ENCODE results near the gene TAF8. TPM values are rescaled to one million over a fixed set of nuclear protein-coding genes. Genes with fewer than 3 reads are reported as not detected.

The TAF8 gene
- polyA plus RNA-seq, 6 donors from 2014 or later, result 10.3 to 25.6 (median 18.6) TPM

GRCh38 chr6:42118162-42119001 lies 68.1 kb downstream of the TAF8 start:
- Mint-ChIP-seq H3K9me3 (peaks cover 0 to 2% (median 0%) of the 10 kb centered on the region in 7 donors), H3K27ac (no peak overlapping the region), H3K4me3 (no peak overlapping the region), H3K36me3 (no peaks in the 10 kb centered on the region), H3K27me3 (peaks cover 8 to 16% (median 15%) of the 10 kb centered on the region in 3 donors), H3K4me1 (no peaks in the 10 kb centered on the region)
- DNase-seq (no peak), ATAC-seq (ENCODE audit: low read depth in 2 of 2) (no peak)

GRCh38 chr6:42120895-42121865 lies 70.9 kb downstream of the TAF8 start:
- no peak for ATAC-seq (ENCODE audit: low read depth in 2 of 2)

GRCh38 chr6:42123379-42124103 lies 73.2 kb downstream of the TAF8 start:
- DNase-seq, result no peak
- Mint-ChIP-seq H3K4me3 (no peak overlapping the region), H3K27ac (no peak overlapping the region), H3K36me3 (no peaks in the 10 kb centered on the region), H3K4me1 (no peaks in the 10 kb centered on the region), H3K27me3 (peaks cover 0 to 6% (median 0%) of the 10 kb centered on the region in 3 donors), H3K9me3 (no peaks in the 10 kb centered on the region)
- no peak for ATAC-seq (ENCODE audit: low read depth in 2 of 2)

More at GRCh38 chr6:42120895-42121865, 70.9 kb downstream of the TAF8 start:
- DNase-seq, result no peak
- Mint-ChIP-seq H3K36me3 (no peaks in the 10 kb centered on the region), H3K27ac (no peak overlapping the region), H3K4me1 (no peaks in the 10 kb centered on the region), H3K27me3 (peaks cover 3 to 14% (median 12%) of the 10 kb centered on the region in 3 donors), H3K9me3 (peaks cover 0 to 2% (median 0%) of the 10 kb centered on the region in 7 donors), H3K4me3 (no peak overlapping the region)

DNA sequence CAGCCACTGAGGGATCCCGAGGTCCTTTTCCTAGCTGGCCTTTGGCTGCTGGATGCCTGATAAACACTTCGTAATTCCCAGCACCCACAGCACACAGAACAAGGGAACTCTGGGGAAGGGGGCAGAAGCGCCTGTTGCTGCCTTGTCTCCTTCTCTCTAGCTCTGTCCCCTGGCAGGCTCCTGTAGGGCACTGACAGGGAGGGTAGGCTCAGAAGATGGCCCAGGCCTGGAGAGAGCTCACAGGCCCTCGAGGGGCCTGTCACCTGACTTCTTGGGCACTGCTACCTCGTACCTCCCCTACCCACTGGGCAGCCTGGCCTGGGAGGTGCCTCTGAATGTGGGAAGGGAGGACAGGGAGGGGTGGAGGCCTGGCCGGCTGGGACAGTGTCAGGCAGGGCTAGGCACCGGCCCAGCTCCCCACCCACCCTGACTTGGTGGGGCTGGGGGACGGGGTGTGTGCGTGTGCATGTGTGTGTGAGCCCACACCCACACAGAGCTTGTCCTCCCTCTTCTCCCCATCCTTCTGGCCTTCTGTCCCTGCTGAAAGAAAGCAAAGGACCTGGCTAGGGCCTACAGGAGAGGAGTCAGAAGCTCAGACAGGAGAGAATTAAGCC lies 74.0 kb downstream of the TAF8 start:
- Mint-ChIP-seq H3K27me3 (peaks cover 0 to 10% (median 0%) of the 10 kb centered on the region in 3 donors), H3K4me3 (no peak overlapping the region), H3K36me3 (no peaks in the 10 kb centered on the region), H3K27ac (no peak overlapping the region), H3K9me3 (no peaks in the 10 kb centered on the region), H3K4me1 (no peaks in the 10 kb centered on the region)
- DNase-seq, result no peak
- ATAC-seq (ENCODE audit: low read depth in 2 of 2), result no peak

GRCh38 chr6:42125231-42125630 lies 74.9 kb downstream of the TAF8 start:
- Mint-ChIP-seq H3K36me3 (no peaks in the 10 kb centered on the region), H3K4me3 (no peak overlapping the region), H3K9me3 (no peaks in the 10 kb centered on the region), H3K27ac (no peak overlapping the region), H3K27me3 (peaks cover 0 to 13% (median 0%) of the 10 kb centered on the region in 3 donors), H3K4me1 (no peaks in the 10 kb centered on the region)
- ATAC-seq (ENCODE audit: low read depth in 2 of 2) (no peak), DNase-seq (no peak)

DNA sequence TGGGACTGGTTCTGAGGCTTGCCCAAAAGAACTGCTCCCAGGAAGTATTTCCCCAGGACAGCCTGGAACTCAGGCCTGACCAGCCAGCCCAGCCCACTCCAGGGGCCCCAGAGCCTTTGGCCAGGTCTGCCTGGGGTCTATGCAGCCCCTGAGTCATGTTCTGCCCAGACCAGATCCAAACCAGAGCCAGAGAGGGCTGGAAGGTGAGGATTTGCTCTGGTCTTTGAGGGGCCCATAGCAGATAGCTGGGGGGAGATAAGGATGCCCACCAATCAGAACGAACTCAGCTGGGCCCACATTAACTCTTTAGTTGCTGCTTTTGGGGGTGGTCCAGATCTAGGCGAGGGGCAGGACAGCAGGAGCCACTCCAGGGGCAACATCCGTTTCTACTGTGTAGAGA lies 75.3 kb downstream of the TAF8 start:
- H3K4me1 Mint-ChIP-seq, result no peaks in the 10 kb centered on the region
- H3K27me3 Mint-ChIP-seq, result peaks cover 0 to 16% (median 0%) of the 10 kb centered on the region in 3 donors

GRCh38 chr6:42128460-42129359 lies 78.4 kb downstream of the TAF8 start:
- H3K36me3 Mint-ChIP-seq, result no peaks in the 10 kb centered on the region
- ATAC-seq (ENCODE audit: low read depth in 2 of 2), result no peak

More for the DNA sequence above, 75.3 kb downstream of the TAF8 start:
- H3K27ac Mint-ChIP-seq, result no peak overlapping the region
- no peaks in the 10 kb centered on the region for H3K36me3 Mint-ChIP-seq
- H3K4me3 Mint-ChIP-seq, result no peak overlapping the region
- ATAC-seq (ENCODE audit: low read depth in 2 of 2) (no peak), DNase-seq (no peak)
- no peaks in the 10 kb centered on the region for H3K9me3 Mint-ChIP-seq

DNA sequence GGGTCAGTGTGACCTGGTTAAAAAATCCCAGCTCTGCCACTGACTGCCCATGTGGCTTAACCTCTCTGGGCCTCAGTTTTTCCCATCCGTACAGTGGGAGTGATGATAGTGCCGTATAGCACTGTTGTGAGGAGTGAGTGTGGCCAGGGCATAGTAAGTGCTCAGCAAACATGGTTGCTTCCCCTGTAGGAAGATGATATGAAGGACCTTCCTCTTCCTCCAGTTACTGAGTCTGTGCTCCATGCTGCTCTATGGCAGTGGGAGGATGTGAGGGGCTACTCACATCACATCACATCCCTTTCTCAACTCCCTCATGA lies 79.0 kb downstream of the TAF8 start:
- DNase-seq, result no peak
- Mint-ChIP-seq H3K4me1 (no peaks in the 10 kb centered on the region), H3K36me3 (no peaks in the 10 kb centered on the region), H3K9me3 (peaks cover 0 to 1% (median 0%) of the 10 kb centered on the region in 7 donors), H3K4me3 (no peak overlapping the region), H3K27me3 (peaks cover 0 to 22% (median 7%) of the 10 kb centered on the region in 3 donors), H3K27ac (peak overlapping the region in 1 of 6 donors; percentile 67)
- no peak for ATAC-seq (ENCODE audit: low read depth in 2 of 2)

More at GRCh38 chr6:42128460-42129359, 78.4 kb downstream of the TAF8 start:
- Mint-ChIP-seq H3K27ac (no peak overlapping the region), H3K9me3 (peaks cover 0 to 1% (median 0%) of the 10 kb centered on the region in 7 donors), H3K4me1 (no peaks in the 10 kb centered on the region), H3K4me3 (peak overlapping the region in 1 of 8 donors; percentile 17), H3K27me3 (peaks cover 0 to 22% (median 7%) of the 10 kb centered on the region in 3 donors)
- DNase-seq, result no peak

- H3K9me3 Mint-ChIP-seq, result peaks cover 0 to 1% (median 0%) of the 10 kb centered on the region in 7 donors
- peak overlapping the region in 1 of 6 donors; percentile 27 for H3K27ac Mint-ChIP-seq
- peak overlapping the region in 1 of 8 donors; percentile 24 for H3K4me3 Mint-ChIP-seq
- ATAC-seq (ENCODE audit: low read depth in 2 of 2) (no peak), DNase-seq (no peak)
- peaks cover 4 to 6% (median 4%) of the 10 kb centered on the region in 3 donors for H3K4me1 Mint-ChIP-seq
- H3K27me3 Mint-ChIP-seq, result peaks cover 0 to 22% (median 7%) of the 10 kb centered on the region in 3 donors
- H3K36me3 Mint-ChIP-seq, result no peaks in the 10 kb centered on the region
These were observed 81.2 kb downstream of the TAF8 start for GRCh38 chr6:42131531-42131930.

GRCh38 chr6:42133926-42134325 lies 83.6 kb downstream of the TAF8 start:
- Mint-ChIP-seq H3K9me3 (peaks cover 0 to 1% (median 0%) of the 10 kb centered on the region in 7 donors), H3K4me3 (no peak overlapping the region), H3K27ac (no peak overlapping the region), H3K27me3 (peaks cover 0 to 12% (median 7%) of the 10 kb centered on the region in 3 donors), H3K4me1 (peaks cover 6 to 13% (median 11%) of the 10 kb centered on the region in 3 donors), H3K36me3 (no peaks in the 10 kb centered on the region)
- ATAC-seq (ENCODE audit: low read depth in 2 of 2) (no peak), DNase-seq (no peak)

DNA sequence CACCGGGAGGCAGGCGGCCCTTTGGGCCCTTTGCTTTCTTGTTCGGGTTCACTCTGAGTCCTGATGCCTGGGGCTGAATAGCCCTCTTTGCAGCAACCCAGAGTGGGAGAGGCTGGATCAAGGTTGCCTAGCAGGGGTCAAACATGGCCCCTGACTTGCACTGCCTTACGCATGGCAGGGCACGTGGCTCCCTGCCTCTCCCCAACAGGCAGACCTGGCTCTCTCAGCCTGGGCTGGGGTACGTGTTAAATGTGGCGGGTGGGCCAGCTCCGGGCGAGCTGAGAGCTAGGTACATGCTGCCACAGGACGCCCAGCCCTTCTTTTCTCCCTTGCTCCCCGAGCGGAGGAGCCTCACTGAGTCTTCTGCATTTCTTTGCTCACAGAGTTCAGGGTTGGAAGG lies 84.8 kb downstream of the TAF8 start:
- ATAC-seq (ENCODE audit: low read depth in 2 of 2) (no peak), DNase-seq (no peak)
- peaks cover 12 to 20% (median 16%) of the 10 kb centered on the region in 3 donors for H3K4me1 Mint-ChIP-seq
- H3K4me3 Mint-ChIP-seq, result no peak overlapping the region
- peaks cover 2 to 10% (median 10%) of the 10 kb centered on the region in 3 donors for H3K27me3 Mint-ChIP-seq
- no peak overlapping the region for H3K27ac Mint-ChIP-seq
- no peaks in the 10 kb centered on the region for H3K36me3 Mint-ChIP-seq
- H3K9me3 Mint-ChIP-seq, result peaks cover 0 to 1% (median 0%) of the 10 kb centered on the region in 7 donors

GRCh38 chr6:42135722-42136121 lies 85.4 kb downstream of the TAF8 start:
- Mint-ChIP-seq H3K27ac (no peak overlapping the region), H3K4me1 (peaks cover 17 to 24% (median 21%) of the 10 kb centered on the region in 3 donors), H3K27me3 (peaks cover 7 to 15% (median 8%) of the 10 kb centered on the region in 3 donors), H3K4me3 (no peak overlapping the region), H3K9me3 (peaks cover 0 to 1% (median 0%) of the 10 kb centered on the region in 7 donors), H3K36me3 (no peaks in the 10 kb centered on the region)
- ATAC-seq (ENCODE audit: low read depth in 2 of 2) (no peak), DNase-seq (no peak)

Data from naive B cell (primary cell).